Heart left ventricle (tissue), 16 donors: ENCODE results near the gene STK4. TPM values are rescaled to one million over a fixed set of nuclear protein-coding genes. Genes with fewer than 3 reads are reported as not detected.
A peak's percentile ranks its signal among the peaks of the same experiment; 100 is the strongest.

Source experiments
- ATAC-seq, 4 donors: fragments of 200-7000 bp; cut with Tn5 transposase; one replicate each; pipeline ENCODE4 v1.9.1; 2020 to 2022; ENCODE audit warnings: moderate library complexity in 4 of 4, mild to moderate bottlenecking in 3 of 4, moderate number of reproducible peaks in 1 of 4
- DNase-seq, 5 donors: peaks; one replicate each; pipeline ENCODE4 v3.0.0-alpha.2; 2020
- H3K27ac ChIP-seq, 12 donors: fragments of 200-600 bp; sonication (generic) in 4 of 12; one replicate each; pipeline versions ENCODE4 v1.5.0 to v1.8.0; 2016 to 2022; ENCODE audit warnings: mild to moderate bottlenecking in 2 of 12
- H3K27me3 ChIP-seq, 9 donors: fragments of 200-600 bp; sonication (generic) in 2 of 9; one replicate each; pipeline versions ENCODE4 v1.5.1 to v1.8.0; 2016 to 2022; ENCODE audit warnings: mild to moderate bottlenecking in 3 of 9
- H3K36me3 ChIP-seq, 9 donors: fragments of 200-600 bp; sonication (generic) in 2 of 9; one replicate each; pipeline versions ENCODE4 v1.5.0 to v1.8.0; 2018 to 2022; ENCODE audit warnings: mild to moderate bottlenecking in 2 of 9
- H3K4me1 ChIP-seq, 12 donors: fragments of 200-600 bp; sonication (generic) in 4 of 12; one replicate each; pipeline versions ENCODE4 v1.5.0 to v1.8.0; 2016 to 2022; ENCODE audit warnings: mild to moderate bottlenecking in 3 of 12
- H3K4me3 ChIP-seq, 12 donors: fragments of 200-600 bp; sonication (generic) in 4 of 12; one replicate each; pipeline versions ENCODE4 v1.5.0 to v1.8.0; 2017 to 2022; ENCODE audit warnings: mild to moderate bottlenecking in 9 of 12, moderate library complexity in 4 of 12
- H3K9me3 ChIP-seq, 12 donors: fragments of 200-600 bp; sonication (generic) in 4 of 12; one replicate each; pipeline versions ENCODE4 v1.5.0 to v1.8.0; 2016 to 2022; ENCODE audit warnings: mild to moderate bottlenecking in 1 of 12
- CTCF ChIP-seq, 12 donors: fragments of 200-600 bp; sonication (generic) in 4 of 12; IDR thresholded peaks; one replicate each; pipeline versions ENCODE4 v1.5.0 to v1.8.0; 2018 to 2022; ENCODE audit warnings: antibody characterized with exemption in 12 of 12, mild to moderate bottlenecking in 5 of 12
- POLR2A ChIP-seq, 2 donors: fragments of 450-650 bp; IDR thresholded peaks; one replicate each; pipeline ENCODE4 v1.6.1; 2017; ENCODE audit warnings: antibody characterized with exemption in 2 of 2, mild to moderate bottlenecking in 2 of 2, moderate library complexity in 2 of 2
- WGBS, 4 donors: extraction: QIAGEN DNeasy Blood & Tissue Kit in 2 of 4; methylation state at CpG; one replicate each; pipeline versions ENCODE4 v1.1.5 to v1.1.7; 2013 to 2018; 5-methylcytosine and 5-hydroxymethylcytosine counted together
- intact Hi-C, 10 donors: fragments of 100-400 bp; cut with DNase I; formaldehyde crosslinking; loops; one replicate each; pipeline versions ENCODE4 v1.11.1 to v1.14.2; 2022
- polyA plus RNA-seq, 2 donors: library from polyadenylated mRNA; stranded (reverse); fragments of 200-250 nt; gene quantifications; one replicate each; pipeline ENCODE4 v1.2.3, GENCODE V29; 2013
- total RNA-seq, 9 donors: library from RNA; depleted of rRNA in 2 of 9; stranded (reverse); fragments of >200 nt in 2 of 9; fragmentation: NEBNext Ultra II Directional in 3 of 9; extraction: Animal tissue kit (Norgen Biotek cat#: 25700) in 3 of 9; gene quantifications; one replicate each; pipeline versions ENCODE4 v1.1.0 to v1.2.4, GENCODE V29; 2016 to 2023
- donor health status: ischemic (EF 13 %, LVEDD 7.1; RV severe dilation, severe dysfunction).
- donor health status: healthy with polysubstance abuse.
- donor health status: DM: no; HTN: yes; CAD: no.
- donor health status: DM: no; HTN: no; CAD: no.
- donor health status: ischemic (EF 25% LVEDD 6.9; RV normal size, moderate dysfunction).
- donor health status: ischemic (EF 25% LVEDD 5.7; RV mildly dilated, moderate dysfunction).
- donor health status: healthy.
- donor health status: DM: yes; HTN: yes; CAD: no.
- donor health status: ischemic (EF 35%, LVEDD 5.7; RV mildly dilated, moderate dysfunction).
- donor health status: nonischemic (EF 11% LVEDD 7.7; RV severe dilation, severe dysfunction).
- donor health status: DM: yes; HTN: yes; CAD: no.
- donor health status: PGD.
- donor health status: ischemic (EF 29% LVEDD 5.4; RV normal size, mild dysfunction).
- donor health status: nonischemic (EF 23%, LVEDD 6.1; RV moderate dilation, normal function).

The STK4 gene
- total and polyA plus RNA-seq, 11 donors, result 3.2 to 25.3 (median 9.3) TPM

GRCh38 chr20:44962483-44962882 lies 3.8 kb upstream of the STK4 start:
- DNase-seq, result no peak
- peaks cover 0 to 2% (median 0%) of the 10 kb centered on the region in 9 donors for H3K36me3 ChIP-seq
- no peaks in the 10 kb centered on the region for H3K27me3 ChIP-seq
- no peak overlapping the region for H3K27ac ChIP-seq
- no peaks in the 10 kb centered on the region for H3K9me3 ChIP-seq
- intact Hi-C loops, result loop anchor here in 2 of 10 donors (5.0 to 10.0 kb wide), 2 partner anchors 75 to 452 kb away; partner anchors contain the start of genes PIGT (in 1 of the 2) and YWHAB (in 1 of the 2)
- peaks cover 0 to 39% (median 24%) of the 10 kb centered on the region in 12 donors for H3K4me1 ChIP-seq
- ATAC-seq, result no peak
- 85 to 93% (median 91%) methylated on average over 3 of the region's 3 CpGs for WGBS, 4 donors
- TF ChIP-seq POLR2A (IDR thresholded peaks at IDR 0.05) (no peak), CTCF (IDR thresholded peaks at IDR 0.05) (no peak)
- no peak overlapping the region for H3K4me3 ChIP-seq

GRCh38 chr20:44963325-44964215 lies 2.7 kb upstream of the STK4 start:
- intact Hi-C loops, result loop anchor here in 2 of 10 donors (5.0 to 10.0 kb wide), 2 partner anchors 76 to 451 kb away; partner anchors contain the start of genes PIGT (in 1 of the 2) and YWHAB (in 1 of the 2)
- WGBS, 4 donors, result 78 to 84% (median 80%) methylated on average over 4 of the region's 4 CpGs
- peaks cover 0 to 44% (median 29%) of the 10 kb centered on the region in 12 donors for H3K4me1 ChIP-seq

GRCh38 chr20:44965651-44966029 lies 672 bp upstream of the STK4 start:
- Histone ChIP-seq H3K27ac (peak overlapping the region in 11 of 12 donors; percentile 71 to 95 (median 85)), H3K4me1 (peaks cover 3 to 50% (median 17%) of the 10 kb centered on the region in 12 donors), H3K36me3 (no peaks in the 10 kb centered on the region), H3K4me3 (peak overlapping the region; percentile 62 to 93 (median 76)), H3K9me3 (no peaks in the 10 kb centered on the region), H3K27me3 (no peaks in the 10 kb centered on the region)
- ATAC-seq, result no peak
- no peak for TF ChIP-seq CTCF (IDR thresholded peaks at IDR 0.05)
- no peak for TF ChIP-seq POLR2A (IDR thresholded peaks at IDR 0.05)
- intact Hi-C loops, result loop anchor here in 2 of 10 donors (5.0 to 10.0 kb wide), 2 partner anchors 78 to 449 kb away; partner anchors contain the start of genes YWHAB (in 2 of the 2) and PIGT (in 1 of the 2)
- WGBS, 4 donors, result 57% methylated on average over 5 of the region's 5 CpGs
- DNase-seq, result no peak

More at GRCh38 chr20:44963325-44964215, 2.7 kb upstream of the STK4 start:
- Histone ChIP-seq H3K36me3 (no peaks in the 10 kb centered on the region), H3K27ac (no peak overlapping the region), H3K27me3 (no peaks in the 10 kb centered on the region), H3K4me3 (no peak overlapping the region), H3K9me3 (no peaks in the 10 kb centered on the region)
- ATAC-seq (no peak), DNase-seq (no peak)
- TF ChIP-seq CTCF (IDR thresholded peaks at IDR 0.05) (no peak), POLR2A (IDR thresholded peaks at IDR 0.05) (no peak)
